Stimulated activated CD4-positive, alpha-beta T cell treated with anti-CD3 and anti-CD28 coated beads, Interleukin-12 subunit alpha, Interleukin-12 subunit beta, amount 100 ng/mL, for 4 hours (primary cell): ENCODE measurements around the gene SORCS2.
"Not testable (repeated sequence)": the region's sequence is repeated elsewhere in the genome, so short reads cannot be mapped to it uniquely, and the experiment has no call there.

ENCODE experiments used
- DNase-seq: peaks from one replicate; pipeline ENCODE4 v3.0.0-alpha.2; 2020

SORCS2 gene

GRCh38 chr4:7160951-7161440 is 31.3 kb upstream of the SORCS2 start:
- no peak for DNase-seq

DNA sequence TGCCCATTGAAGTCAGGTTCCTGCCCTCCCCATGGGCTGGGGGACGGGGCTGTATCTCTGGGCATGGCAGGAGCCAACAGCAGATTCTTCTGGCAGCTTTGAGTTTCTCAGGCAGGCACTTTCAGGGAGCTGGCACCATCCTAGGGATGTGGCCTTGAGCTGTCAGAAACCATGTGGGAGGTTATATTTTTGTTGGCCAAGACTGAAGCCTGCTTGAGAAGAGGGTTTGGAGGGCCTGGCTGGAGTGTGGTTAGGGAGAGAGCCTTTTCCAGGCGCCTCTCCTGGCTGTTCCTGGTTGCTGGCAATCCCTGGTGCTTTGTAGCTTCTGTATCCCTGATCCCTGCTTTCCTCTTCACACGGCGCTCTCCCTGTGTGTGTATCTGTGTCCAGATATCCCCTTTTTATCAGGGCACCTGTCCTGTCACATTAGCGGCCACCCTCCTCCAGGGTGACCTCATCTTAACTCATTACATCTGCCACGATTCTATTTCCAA is 30.6 kb upstream of the SORCS2 start:
- DNase-seq, result no peak

- DNase-seq, result not testable (repeated sequence)
These were observed 27.1 kb upstream of the SORCS2 start for GRCh38 chr4:7165056-7165873.

- no peak for DNase-seq
These were observed 26.5 kb upstream of the SORCS2 start for GRCh38 chr4:7165874-7166201.

DNA sequence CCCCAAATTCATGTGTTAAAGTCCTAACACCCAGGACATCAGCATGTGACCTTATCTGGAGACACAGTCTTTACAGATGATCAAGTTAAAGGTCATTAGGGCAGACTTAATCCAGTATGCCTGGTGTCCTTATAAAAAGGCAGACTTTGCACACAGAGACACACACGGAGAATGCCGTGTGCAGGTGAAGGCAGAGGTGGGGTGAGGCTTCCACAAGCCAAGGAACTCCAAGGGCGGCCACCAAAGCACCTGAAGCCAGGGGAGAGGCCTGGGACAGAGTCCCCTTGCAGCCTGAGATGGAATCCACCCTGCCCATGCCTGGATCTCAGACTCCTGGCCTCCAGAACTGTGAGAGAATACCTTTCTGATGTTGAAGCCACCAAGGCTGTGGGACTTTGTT is 26.1 kb upstream of the SORCS2 start:
- DNase-seq, result no peak

- DNase-seq, result no peak
These were observed 25.2 kb upstream of the SORCS2 start for GRCh38 chr4:7166981-7167700.

GRCh38 chr4:7167706-7168105 is 24.6 kb upstream of the SORCS2 start:
- DNase-seq, result no peak

- no peak for DNase-seq
These were observed 24.2 kb upstream of the SORCS2 start for GRCh38 chr4:7168106-7168505.

DNA sequence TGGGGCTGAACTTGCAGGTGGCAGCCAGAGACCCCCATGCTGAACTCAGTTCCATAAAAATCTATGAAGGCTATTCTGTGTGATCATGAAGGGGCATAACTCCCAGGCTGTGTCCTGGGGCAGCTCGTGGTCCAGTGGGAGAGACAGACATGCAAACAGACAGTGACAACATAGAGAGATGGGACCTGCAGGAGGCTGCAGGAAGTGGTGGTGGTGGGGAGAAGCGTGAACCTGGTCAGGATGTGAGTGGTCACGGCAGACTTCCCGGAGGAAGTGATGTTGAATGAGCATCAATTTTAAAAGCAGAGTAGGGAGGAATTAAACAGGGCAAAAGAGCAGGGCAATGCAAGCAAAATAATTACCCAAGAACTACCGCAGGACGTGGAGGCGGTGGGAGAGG is 23.2 kb upstream of the SORCS2 start:
- no peak for DNase-seq

DNA sequence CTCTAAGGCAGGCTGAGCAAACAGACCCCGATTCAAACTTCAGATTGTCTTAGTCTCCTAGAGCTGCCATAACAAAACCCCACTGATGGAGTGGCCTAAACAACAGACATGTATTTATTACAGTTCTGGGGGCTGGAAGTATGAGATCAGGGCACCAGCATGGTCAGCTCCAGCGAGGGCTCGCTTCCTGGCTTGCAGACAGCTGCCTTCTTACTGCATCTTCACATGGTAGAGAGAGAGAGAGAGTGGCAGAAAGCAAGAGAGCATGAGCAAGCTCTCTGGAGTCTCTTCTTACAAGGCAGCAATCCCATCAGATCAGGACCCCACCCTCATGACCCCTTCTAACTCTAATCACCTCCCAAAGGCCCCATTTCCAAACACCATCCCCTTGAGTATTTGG is 22.3 kb upstream of the SORCS2 start:
- no peak for DNase-seq

GRCh38 chr4:7171191-7171900 is 21.0 kb upstream of the SORCS2 start:
- no peak for DNase-seq

- DNase-seq, result no peak
These were observed 19.8 kb upstream of the SORCS2 start for GRCh38 chr4:7172508-7172907.

- DNase-seq, result no peak
These were observed 19.4 kb upstream of the SORCS2 start for GRCh38 chr4:7172946-7173345.

DNA sequence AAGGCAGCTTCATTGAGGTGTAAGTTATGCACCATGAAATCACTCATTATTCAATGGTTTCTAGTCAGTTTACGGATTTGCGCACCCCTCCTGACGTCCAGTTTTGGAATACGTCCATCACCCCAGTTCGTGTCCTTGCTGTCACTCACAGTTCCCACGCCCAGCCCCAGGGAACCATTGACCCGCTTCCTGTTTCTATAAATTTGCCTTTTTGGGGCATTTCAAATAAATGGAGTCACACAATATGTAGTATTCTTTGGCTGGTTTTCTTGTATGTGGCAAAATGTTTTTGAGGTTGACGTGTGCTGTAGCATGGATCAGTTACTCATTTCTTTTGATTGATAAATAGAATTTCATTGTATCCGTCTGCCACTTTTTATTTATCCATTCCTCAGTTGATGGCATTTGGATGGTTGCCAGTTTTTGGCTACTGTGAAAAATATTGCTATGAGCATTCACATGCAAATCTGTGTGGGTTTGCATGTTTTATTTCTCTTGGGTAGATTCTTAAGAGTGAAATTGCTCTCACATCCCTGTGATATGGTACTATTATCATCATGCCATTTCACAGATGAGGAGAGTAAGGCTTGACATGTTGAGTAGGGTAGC is 18.4 kb upstream of the SORCS2 start:
- no peak for DNase-seq

DNA sequence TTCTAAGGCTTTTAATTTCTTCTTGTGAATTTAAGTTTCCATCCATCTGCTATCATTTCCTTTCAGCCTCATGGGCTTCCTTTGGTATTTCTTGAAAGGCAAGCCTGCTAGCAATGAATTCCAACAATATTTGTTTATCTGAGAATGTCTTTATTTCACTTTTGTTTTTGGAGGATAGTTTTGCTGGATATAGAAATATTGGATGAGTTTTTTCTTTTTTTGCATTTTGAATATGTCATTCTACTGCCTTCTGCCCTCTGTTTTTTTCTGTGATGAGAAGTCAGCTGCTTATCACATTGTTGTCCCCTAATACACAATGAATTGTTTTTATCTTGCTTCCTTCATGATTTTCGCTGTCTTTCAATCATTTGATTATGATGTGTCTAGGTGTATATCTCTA is 13.2 kb upstream of the SORCS2 start:
- no peak for DNase-seq

- no peak for DNase-seq
These were observed 11.4 kb upstream of the SORCS2 start for GRCh38 chr4:7180938-7181337.

DNA sequence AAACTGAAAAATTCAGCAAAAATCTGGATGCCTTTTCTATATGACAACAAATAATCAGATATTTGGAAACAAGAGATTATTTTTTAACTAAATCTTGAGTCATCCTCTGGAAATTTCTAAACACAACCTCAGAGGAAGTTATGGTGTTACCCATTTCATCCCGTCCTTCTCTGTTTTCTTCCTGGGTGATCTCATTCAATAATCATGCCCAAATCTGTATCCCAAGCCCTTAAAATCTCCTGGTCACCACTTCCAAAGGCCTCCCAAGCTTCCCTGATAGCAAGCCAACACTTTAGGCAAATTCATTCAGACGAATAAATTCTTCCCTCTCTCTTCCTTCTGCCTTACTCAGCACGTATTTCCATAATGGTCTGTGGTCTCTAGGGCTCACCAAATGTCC is 9.7 kb upstream of the SORCS2 start:
- no peak for DNase-seq

GRCh38 chr4:7183161-7183560 is 9.2 kb upstream of the SORCS2 start:
- no peak for DNase-seq

DNA sequence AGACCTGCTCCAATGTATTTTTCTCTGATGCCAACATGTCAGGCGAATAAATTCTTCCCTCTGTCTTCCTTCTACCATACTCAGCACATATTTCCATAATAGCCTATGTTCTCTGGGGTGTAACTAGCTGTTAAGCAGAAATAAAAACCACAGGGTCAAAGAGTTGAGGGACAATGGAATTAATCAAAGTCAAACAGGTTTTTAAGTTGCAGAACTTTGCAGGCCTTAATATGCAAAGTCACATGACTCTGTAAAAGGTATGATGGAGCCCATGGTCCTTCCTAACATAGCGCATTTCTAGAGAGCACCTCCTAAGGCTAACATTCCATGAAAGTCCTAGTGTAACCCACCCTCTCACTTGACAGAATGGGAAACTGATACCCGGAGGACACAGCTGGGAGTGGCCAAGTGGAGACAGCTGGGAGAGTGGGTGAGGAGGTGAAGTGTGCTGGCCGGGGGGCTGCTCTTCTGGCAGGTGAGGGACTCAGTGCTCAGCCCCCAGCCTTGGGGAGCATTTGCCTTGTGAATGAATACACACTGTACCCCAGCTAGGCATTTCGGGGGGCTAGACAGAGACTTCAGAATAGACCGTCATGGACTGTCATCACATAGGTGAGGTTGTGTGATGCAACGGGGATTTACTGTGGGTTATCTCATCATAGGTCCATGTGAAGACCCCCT is 8.4 kb upstream of the SORCS2 start:
- DNase-seq, result no peak

GRCh38 chr4:7185487-7186030 is 6.8 kb upstream of the SORCS2 start:
- DNase-seq, result no peak

- no peak for DNase-seq
These were observed 6.3 kb upstream of the SORCS2 start for GRCh38 chr4:7186031-7186430.

DNA sequence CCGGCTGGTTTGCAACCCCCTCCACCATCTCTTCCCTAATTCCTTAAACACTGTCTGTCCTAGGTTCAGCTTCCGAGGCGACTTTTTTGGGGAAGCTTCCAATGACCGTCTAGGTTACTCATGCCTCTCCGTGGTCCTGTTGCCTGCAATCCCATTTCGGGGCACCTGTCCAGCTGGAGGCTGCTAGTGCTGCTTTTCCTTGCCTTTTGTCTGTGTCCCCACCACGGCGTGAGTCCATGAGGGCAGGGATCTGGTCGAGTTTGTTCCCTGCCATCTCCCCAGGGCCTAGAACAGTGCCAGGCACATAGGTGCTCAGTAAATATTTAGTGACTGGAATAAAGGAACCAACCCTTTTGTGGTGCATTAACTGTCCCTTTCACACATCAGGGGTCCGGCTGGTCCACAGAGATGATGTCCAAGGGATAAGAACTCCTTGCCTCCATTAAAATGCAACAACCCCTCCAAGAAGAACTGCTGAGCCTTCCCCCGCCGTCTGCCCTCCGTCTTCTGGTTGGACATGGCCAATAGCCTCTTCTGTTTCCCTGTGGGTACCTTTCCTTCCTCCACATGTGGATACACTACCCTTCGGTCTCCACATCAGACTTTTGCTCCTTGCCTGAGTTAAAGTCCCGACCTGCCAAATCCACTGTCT is 5.7 kb upstream of the SORCS2 start:
- DNase-seq, result no peak
